NCI-H524 (cell line): ENCODE measurements around the gene ACP5.
"Not testable (repeated sequence)": the region's sequence is repeated elsewhere in the genome, so short reads cannot be mapped to it uniquely, and the experiment has no call there.

Source experiments
- DNase-seq, 2 experiments: peaks; one replicate each; lab custom pipeline; 2025; lab: John Stamatoyannopoulos, UW

ACP5 gene

DNA sequence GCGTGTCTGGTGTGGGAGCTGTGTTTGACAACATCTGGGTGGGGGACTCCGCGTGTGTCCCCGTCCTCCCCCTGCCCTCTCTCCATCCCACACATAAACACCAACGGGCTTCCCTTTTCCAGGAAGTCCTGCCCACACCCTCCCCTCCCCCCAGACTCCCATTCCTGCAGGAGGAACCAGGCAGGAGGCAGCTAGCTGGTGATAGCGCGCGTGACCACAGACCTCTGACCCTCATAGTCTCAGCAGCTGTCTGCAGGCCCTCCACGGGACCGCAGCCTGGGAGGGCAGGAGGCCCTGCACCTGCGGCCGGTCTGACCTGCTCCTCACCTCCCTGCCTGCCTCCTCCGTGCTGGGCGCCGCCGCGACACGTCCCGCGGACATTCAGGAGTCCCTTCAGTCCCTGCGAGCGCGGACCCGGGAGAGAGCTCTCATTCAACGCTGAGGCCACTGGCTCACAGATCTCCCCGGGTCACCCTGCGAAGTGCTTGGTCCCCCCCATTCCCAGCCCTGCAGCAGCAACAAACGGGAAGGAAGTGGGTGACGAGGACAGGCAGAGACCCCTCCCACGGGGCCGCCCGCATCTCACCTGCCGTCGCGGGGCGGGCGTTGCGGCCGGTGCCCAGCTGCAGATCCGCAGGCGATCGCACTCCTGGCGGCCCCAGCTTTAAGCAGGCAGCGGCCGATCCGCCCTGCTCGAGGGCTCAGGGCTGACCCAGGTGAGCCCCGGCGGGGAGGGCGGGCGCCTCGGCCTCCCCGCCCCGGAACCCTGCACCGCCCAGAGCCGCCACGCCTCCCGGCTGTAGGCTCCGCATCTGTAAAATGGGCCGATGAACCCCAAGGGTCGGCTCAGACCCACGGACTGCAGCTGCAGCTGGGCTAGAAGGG, 1.1 kb upstream of the ACP5 start:
- no peak for DNase-seq

DNA sequence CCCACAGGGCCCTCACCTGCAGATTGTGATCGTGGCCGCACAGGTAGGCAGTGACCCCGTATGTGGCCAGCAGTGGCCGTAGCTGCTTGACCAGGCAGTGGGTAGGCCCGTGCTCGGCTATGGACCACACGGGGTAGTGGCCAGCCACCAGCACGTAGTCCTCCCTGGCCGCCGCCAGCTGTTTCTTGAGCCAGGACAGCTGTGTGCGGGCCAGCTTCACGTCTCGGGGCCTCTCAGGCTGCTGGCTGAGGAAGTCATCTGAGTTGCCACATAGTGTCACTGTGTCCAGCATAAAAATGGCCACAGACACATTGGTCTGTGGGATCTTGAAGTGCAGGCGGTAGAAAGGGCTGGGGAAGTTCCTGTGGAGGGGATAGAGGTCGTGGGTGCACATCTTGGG, 1.2 kb downstream of the ACP5 start:
- DNase-seq, result no peak

- no peak for DNase-seq
Measured at GRCh38 chr19:11574689-11575088, 2.8 kb downstream of the ACP5 start.

- not testable (repeated sequence) for DNase-seq
Measured at GRCh38 chr19:11573763-11574162, 3.7 kb downstream of the ACP5 start.

GRCh38 chr19:11573354-11573753, 4.1 kb downstream of the ACP5 start:
- DNase-seq, result not testable (repeated sequence)

- DNase-seq, result peak in 1 of 2 experiments; percentile 33
Measured at GRCh38 chr19:11570039-11570462, 7.4 kb downstream of the ACP5 start.

- no peak for DNase-seq
Measured at GRCh38 chr19:11566164-11566563, 11.3 kb downstream of the ACP5 start.

DNA sequence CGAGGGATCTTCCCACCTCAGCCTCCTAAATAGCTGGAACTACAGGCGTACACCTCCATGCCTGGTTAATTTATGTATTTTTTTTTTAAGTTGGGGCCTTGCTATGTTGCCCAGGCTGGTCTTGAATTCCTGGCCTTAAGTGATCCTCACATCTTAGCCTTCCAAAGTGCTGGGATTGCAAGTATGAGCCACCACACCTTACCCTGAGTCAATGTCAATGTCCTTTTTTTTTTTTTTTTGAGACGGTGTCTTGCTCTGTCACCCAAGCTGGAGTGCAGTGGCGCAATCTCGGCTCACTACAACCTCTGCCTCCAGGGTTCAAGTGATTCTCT, 11.8 kb downstream of the ACP5 start:
- DNase-seq, result not testable (repeated sequence)

- not testable (repeated sequence) for DNase-seq
Measured at GRCh38 chr19:11564082-11564807, 13.2 kb downstream of the ACP5 start.

DNA sequence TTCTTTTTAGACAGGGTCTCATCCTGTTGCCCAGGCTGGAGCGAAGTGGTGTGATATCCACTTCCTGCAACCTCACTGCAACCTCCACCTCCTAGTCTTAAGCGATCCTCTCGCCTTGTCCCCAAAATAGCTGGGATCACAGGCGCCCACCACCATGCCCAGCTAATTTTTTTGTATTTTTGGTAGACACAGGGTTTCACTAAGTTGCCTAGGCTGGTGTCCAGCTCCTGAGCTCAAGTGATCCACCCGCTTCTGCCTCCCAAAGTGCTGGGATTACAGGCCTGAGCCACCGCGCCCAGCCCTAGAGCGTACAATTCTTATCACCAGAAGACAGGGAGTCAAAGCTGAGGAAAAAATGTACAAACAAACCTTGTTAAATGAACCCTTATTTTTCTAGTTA, 13.9 kb downstream of the ACP5 start:
- DNase-seq, result peak; percentile 72 to 79

- peak; percentile 91 to 95 for DNase-seq
Measured at GRCh38 chr19:11560404-11561051, 16.9 kb downstream of the ACP5 start.

GRCh38 chr19:11558881-11559828, 18.3 kb downstream of the ACP5 start, which contains the start of gene ELOF1:
Gene ELOF1 (minus strand): TSS chr19:11559230. CDS start chr19:11554347, 4,883 bp downstream.
- peak; percentile 97 to 99 for DNase-seq

- DNase-seq, result no peak
Measured at GRCh38 chr19:11556634-11557420, 20.6 kb downstream of the ACP5 start.

DNA sequence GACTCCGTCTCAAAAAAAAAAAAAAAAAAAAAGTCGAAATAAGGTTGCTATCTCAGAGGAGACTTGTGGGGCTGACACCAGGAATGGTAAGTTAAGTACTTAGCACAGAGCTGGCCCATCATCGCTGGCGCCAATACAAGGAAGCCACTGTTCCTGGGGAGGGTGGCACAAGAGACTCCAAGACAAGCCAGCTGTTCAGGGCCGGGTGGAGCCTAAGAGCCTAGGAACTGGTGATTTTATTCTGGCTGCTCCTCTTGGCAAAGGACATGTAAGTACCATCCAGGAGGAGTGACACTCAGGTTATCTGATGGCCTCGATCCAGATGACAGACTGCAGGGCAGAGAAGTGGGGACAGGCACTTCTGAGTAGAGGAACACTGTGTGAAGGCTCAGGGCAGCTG, 22.2 kb downstream of the ACP5 start:
- no peak for DNase-seq

- no peak for DNase-seq
Measured at GRCh38 chr19:11554160-11554559, 23.3 kb downstream of the ACP5 start.

- DNase-seq, result no peak
Measured at GRCh38 chr19:11552666-11553372, 24.6 kb downstream of the ACP5 start.

DNA sequence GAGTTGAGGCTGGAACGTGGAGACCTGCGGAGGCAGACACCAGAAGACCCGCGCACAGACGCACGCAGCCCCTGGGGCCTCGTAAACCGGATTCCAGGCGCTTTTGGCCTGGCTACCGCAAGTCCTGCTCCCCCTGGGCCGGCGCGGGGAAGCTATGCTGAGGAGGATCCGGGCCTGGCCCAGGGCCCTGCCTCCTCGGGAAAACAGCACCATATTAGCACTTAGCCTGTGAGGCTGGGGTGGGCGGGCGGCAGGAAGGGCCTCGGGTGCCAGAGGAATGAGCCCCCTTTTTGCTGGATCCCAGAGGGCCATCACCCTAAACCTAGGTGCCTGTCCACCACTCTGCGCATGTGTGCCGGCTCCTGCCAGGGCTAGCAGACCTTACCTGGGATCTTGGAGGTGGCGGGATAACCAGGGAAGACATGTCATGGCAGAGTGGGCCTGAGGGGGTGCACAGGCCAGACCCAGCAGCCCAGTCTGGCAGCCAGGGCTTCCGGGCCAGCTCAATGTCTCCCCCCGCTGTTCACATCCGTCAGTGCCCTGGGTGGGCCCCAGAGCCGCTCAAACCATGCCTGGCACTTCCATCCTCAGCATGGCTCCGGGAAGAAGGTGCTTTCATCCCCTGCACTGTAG, 25.7 kb downstream of the ACP5 start:
- DNase-seq, result peak in 1 of 2 experiments; percentile 27

GRCh38 chr19:11550265-11550664, 27.2 kb downstream of the ACP5 start:
- DNase-seq, result no peak

GRCh38 chr19:11549386-11549953, 28.0 kb downstream of the ACP5 start:
- no peak for DNase-seq
